ENCODE data around the gene SF3A1.

Gene SF3A1

GRCh38 chr22:30299322-30299721 lies 57.4 kb downstream of the SF3A1 start:
- DNase-seq, result no peak

- no peak for DNase-seq
Observed at GRCh38 chr22:30297991-30298701, 58.5 kb downstream of the SF3A1 start.

- no peak for DNase-seq
Observed at GRCh38 chr22:30297276-30297990, 59.3 kb downstream of the SF3A1 start.

GRCh38 chr22:30296833-30297232 lies 59.9 kb downstream of the SF3A1 start:
- DNase-seq, result no peak

GRCh38 chr22:30296324-30296723 lies 60.4 kb downstream of the SF3A1 start:
- no peak for DNase-seq

- no peak for DNase-seq
Observed at GRCh38 chr22:30295576-30295975, 61.1 kb downstream of the SF3A1 start.

GRCh38 chr22:30294830-30295229 lies 61.9 kb downstream of the SF3A1 start:
- no peak for DNase-seq

- no peak for DNase-seq
Observed at GRCh38 chr22:30294066-30294465, 62.6 kb downstream of the SF3A1 start.

- DNase-seq, result no peak
Observed at GRCh38 chr22:30293026-30293425, 63.7 kb downstream of the SF3A1 start.

GRCh38 chr22:30292069-30292970 lies 64.4 kb downstream of the SF3A1 start:
- no peak for DNase-seq

GRCh38 chr22:30291058-30291892 lies 65.4 kb downstream of the SF3A1 start:
- no peak for DNase-seq

- no peak for DNase-seq
Observed at GRCh38 chr22:30290342-30291057, 66.2 kb downstream of the SF3A1 start.

GRCh38 chr22:30289980-30290313 lies 66.7 kb downstream of the SF3A1 start:
- no peak for DNase-seq

GRCh38 chr22:30289141-30289979 lies 67.3 kb downstream of the SF3A1 start, which contains the start of gene CASTOR1:
Gene CASTOR1 (minus strand): TSS chr22:30289505. CDS start chr22:30289497, 8 bp downstream.
- peak; percentile 89 for DNase-seq

- DNase-seq, result no peak
Observed at GRCh38 chr22:30288419-30289140, 68.1 kb downstream of the SF3A1 start.

GRCh38 chr22:30287648-30288418 lies 68.9 kb downstream of the SF3A1 start:
- DNase-seq, result peak; percentile 92

- DNase-seq, result peak; percentile 90
Observed at GRCh38 chr22:30286813-30287647, 69.7 kb downstream of the SF3A1 start.

- no peak for DNase-seq
Observed at GRCh38 chr22:30286331-30286730, 70.4 kb downstream of the SF3A1 start.

- no peak for DNase-seq
Observed at GRCh38 chr22:30285846-30286200, 70.9 kb downstream of the SF3A1 start.
